Left lung (tissue), 14 donors: ENCODE measurements around the gene GSDMA. TPM values are rescaled to one million over a fixed set of nuclear protein-coding genes. Genes with fewer than 3 reads are reported as not detected.

ENCODE experiments used
- ATAC-seq: fragments of 200-7000 bp; cut with Tn5 transposase; one replicate; pipeline ENCODE4 v1.9.1; 2020; ENCODE audit warnings: moderate library complexity
- DNase-seq, 4 donors: peaks; one replicate each; pipeline ENCODE4 v3.0.0-alpha.2; 2013 to 2020
- H3K27ac ChIP-seq, 2 donors: fragments of 200-600 bp; sonication (generic) in 1 of 2; one replicate each; pipeline versions ENCODE4 v1.5.0 to v1.8.0; 2020 to 2021
- H3K27me3 ChIP-seq, 2 donors: fragments of 200-600 bp; sonication (generic) in 1 of 2; one replicate each; pipeline versions ENCODE4 v1.5.0 to v1.8.0; 2020 to 2021
- H3K36me3 ChIP-seq, 2 donors: fragments of 200-600 bp; sonication (generic) in 1 of 2; one replicate each; pipeline versions ENCODE4 v1.5.0 to v1.8.0; 2020 to 2021
- H3K4me1 ChIP-seq, 2 donors: fragments of 200-600 bp; one replicate each; pipeline ENCODE4 v1.8.0; 2021
- H3K4me3 ChIP-seq, 2 donors: fragments of 200-600 bp; sonication (generic) in 1 of 2; one replicate each; pipeline versions ENCODE4 v1.5.0 to v1.8.0; 2020 to 2021; ENCODE audit warnings: mild to moderate bottlenecking in 1 of 2
- H3K9me3 ChIP-seq, 2 donors: fragments of 200-600 bp; sonication (generic) in 1 of 2; one replicate each; pipeline versions ENCODE4 v1.5.0 to v1.8.0; 2020 to 2021
- CTCF ChIP-seq, 2 donors: fragments of 200-600 bp; sonication (generic) in 1 of 2; IDR thresholded peaks; one replicate each; pipeline versions ENCODE4 v1.5.0 to v1.8.0; 2021; ENCODE audit warnings: antibody characterized with exemption in 2 of 2
- intact Hi-C, 2 donors: fragments of 100-400 bp; cut with DNase I; formaldehyde crosslinking; loops; one replicate each; pipeline versions ENCODE4 v1.11.2 to v1.14.2; 2022
- long read RNA-seq, 12 donors: library from polyadenylated mRNA in 2 of 12; unstranded in 2 of 12; transcript quantifications; one replicate each; pipeline ENCODE4 v2.0.0 and lab custom pipeline, GENCODE V29; 2019 to 2026
- polyA plus RNA-seq, 6 donors: library from polyadenylated mRNA; unstranded; fragments of 120-200 nt; gene quantifications; one replicate each; pipeline ENCODE4 v1.2.1, GENCODE V29; 2013; ENCODE audit not compliant: insufficient read length in 6 of 6
- total RNA-seq, 2 donors: library from RNA; stranded (reverse); fragmentation: NEBNext Ultra II Directional; extraction: Animal tissue kit (Norgen Biotek cat#: 25700); gene quantifications; one replicate each; pipeline ENCODE4 v1.2.1, GENCODE V29; 2021
- donor health status: DM: no; HTN: yes; CAD: no.
- donor health status: DM: no; HTN: no; CAD: no.

GSDMA gene
- total RNA-seq (under 1 TPM in 1 of 2 donors, not detected in 1; 0.76 TPM), polyA plus RNA-seq (1 to 10 TPM in 1 of 6 donors, under 1 TPM in 5; 0.57 to 1.3 (median 0.88) TPM)
- long read RNA-seq, donor 1: 0 reads
- long read RNA-seq, donor 2: 0 reads
- long read RNA-seq, donor 3: 0 reads
- long read RNA-seq, donor 4: 0 reads
- long read RNA-seq, donor 5: 0 reads
- long read RNA-seq, donor 6: 0 reads
- long read RNA-seq, donor 7: 0 reads
- long read RNA-seq, donor 8: 0 reads
- long read RNA-seq, donor 9: 0 reads
- long read RNA-seq, donor 10: 0 reads
- long read RNA-seq, donor 11: 0 reads
- long read RNA-seq, donor 12: 0 reads

GRCh38 chr17:39962642-39963220, at the start of gene GSDMA:
Gene GSDMA (plus strand): TSS chr17:39963004. CDS start chr17:39965688, 2,684 bp downstream.
- Histone ChIP-seq H3K4me3 (no peak within 1 kb of the TSS), H3K9me3 (no peaks in the 10 kb centered on the region), H3K27me3 (no peaks in the 10 kb centered on the region), H3K27ac (no peak within 1 kb of the TSS), H3K4me1 (peaks cover 0 to 16% of the 10 kb centered on the region in 2 donors), H3K36me3 (no peaks in the 10 kb centered on the region)
- DNase-seq: no peak
- intact Hi-C loops: no loop called here
- no peak for ATAC-seq
- TF ChIP-seq CTCF (IDR thresholded peaks at IDR 0.05): no peak

- ATAC-seq (no peak), DNase-seq (no peak)
These were observed 48.8 kb upstream of the GSDMA start for GRCh38 chr17:39913989-39914388.

GRCh38 chr17:39915559-39915958, 47.2 kb upstream of the GSDMA start:
- no peak for DNase-seq
- H3K4me1 ChIP-seq: no peaks in the 10 kb centered on the region
- H3K27ac ChIP-seq: no peak overlapping the region
- peaks cover 0 to 22% of the 10 kb centered on the region in 2 donors for H3K36me3 ChIP-seq
- no peaks in the 10 kb centered on the region for H3K27me3 ChIP-seq
- intact Hi-C loops: no loop called here
- ATAC-seq: no peak
- no peak overlapping the region for H3K4me3 ChIP-seq
- no peaks in the 10 kb centered on the region for H3K9me3 ChIP-seq
- no peak for TF ChIP-seq CTCF (IDR thresholded peaks at IDR 0.05)

More at GRCh38 chr17:39913989-39914388, 48.8 kb upstream of the GSDMA start:
- Histone ChIP-seq H3K4me1 (no peaks in the 10 kb centered on the region), H3K9me3 (no peaks in the 10 kb centered on the region), H3K27ac (no peak overlapping the region), H3K4me3 (no peak overlapping the region), H3K36me3 (peaks cover 0 to 20% of the 10 kb centered on the region in 2 donors), H3K27me3 (no peaks in the 10 kb centered on the region)
- TF ChIP-seq CTCF (IDR thresholded peaks at IDR 0.05): no peak
- intact Hi-C loops: no loop called here

- intact Hi-C loops: no loop called here
- no peak for DNase-seq
- H3K4me3 ChIP-seq: no peak overlapping the region
These were observed 45.9 kb upstream of the GSDMA start for GRCh38 chr17:39916918-39917317.

More at GRCh38 chr17:39916918-39917317, 45.9 kb upstream of the GSDMA start:
- no peak for ATAC-seq
- peaks cover 0 to 36% of the 10 kb centered on the region in 2 donors for H3K36me3 ChIP-seq
- no peak for TF ChIP-seq CTCF (IDR thresholded peaks at IDR 0.05)
- H3K9me3 ChIP-seq: no peaks in the 10 kb centered on the region
- H3K27me3 ChIP-seq: no peaks in the 10 kb centered on the region
- no peaks in the 10 kb centered on the region for H3K4me1 ChIP-seq
- H3K27ac ChIP-seq: no peak overlapping the region
